TTC549 (cell line): ENCODE results near the gene GAS7.

Experiments used
- FAIRE-seq: peaks from 2 replicates; lab custom pipeline; 2012; peaks lifted over from hg19 to GRCh38; lab: Jason Lieb, UNC

Gene GAS7

DNA sequence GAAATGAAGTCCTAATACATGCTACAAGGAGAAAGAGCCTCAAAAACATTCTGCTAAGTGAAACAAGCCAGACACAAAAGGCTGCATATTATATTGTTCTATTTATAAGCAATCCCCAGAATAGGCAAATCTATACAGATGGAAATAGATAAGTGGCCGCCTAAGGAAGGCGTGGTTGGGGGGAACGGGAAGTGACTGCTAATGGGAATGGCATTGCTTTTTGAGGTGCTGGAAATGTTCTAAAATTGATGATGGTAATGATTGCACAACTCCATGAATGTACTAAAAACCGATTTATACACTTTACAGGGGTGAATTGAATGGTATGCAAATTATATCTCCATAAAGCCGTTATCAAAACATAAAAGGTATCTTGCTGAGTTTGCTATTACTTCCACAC lies 67.7 kb downstream of the GAS7 start:
- FAIRE-seq = no peak

- FAIRE-seq = no peak
These were observed 68.1 kb downstream of the GAS7 start for GRCh38 chr17:10130263-10130662.

- no peak for FAIRE-seq
These were observed 70.5 kb downstream of the GAS7 start for GRCh38 chr17:10127819-10128425.

DNA sequence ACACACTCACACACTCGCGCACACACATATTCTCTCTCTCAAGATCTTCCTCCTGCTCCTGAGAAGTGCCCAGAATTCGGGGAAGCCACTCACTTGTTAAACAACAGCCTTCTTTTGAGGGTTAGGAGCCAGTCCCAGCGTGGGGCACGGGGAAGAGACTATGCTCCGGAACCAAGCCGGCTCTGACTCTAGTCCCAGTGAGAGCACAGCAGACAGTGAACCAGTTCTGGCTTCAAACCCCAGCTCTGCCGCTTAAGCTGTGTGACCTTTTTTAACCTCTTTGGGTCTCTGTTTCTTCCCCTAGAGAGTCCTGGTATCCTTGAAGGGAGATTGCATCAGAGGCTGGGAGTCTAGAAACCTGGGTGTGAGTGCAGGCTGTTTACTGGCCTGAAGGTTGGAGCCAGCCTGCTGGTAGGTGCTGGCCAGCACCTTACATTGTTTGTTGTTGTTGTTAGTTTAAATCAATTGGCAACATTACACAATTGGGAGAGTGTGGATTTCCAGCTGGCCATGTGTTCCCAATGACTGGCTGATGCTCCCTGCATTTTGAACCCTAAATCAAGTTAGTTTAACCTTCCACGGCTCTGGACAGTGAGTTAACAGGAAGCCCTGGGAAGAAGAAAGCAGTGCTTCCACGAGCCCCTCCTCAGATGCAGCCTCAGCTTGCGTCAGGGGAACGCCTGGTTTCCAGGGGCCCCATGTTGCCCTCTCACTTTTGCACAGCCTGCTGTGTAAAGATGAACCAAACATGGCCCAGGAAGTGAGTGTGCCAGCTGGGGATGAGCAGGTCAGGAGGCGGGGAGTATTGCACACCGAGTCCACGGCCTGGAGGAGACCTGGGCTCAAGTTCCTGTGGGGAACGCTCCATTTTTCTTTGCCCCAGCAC lies 71.5 kb downstream of the GAS7 start:
- no peak for FAIRE-seq

DNA sequence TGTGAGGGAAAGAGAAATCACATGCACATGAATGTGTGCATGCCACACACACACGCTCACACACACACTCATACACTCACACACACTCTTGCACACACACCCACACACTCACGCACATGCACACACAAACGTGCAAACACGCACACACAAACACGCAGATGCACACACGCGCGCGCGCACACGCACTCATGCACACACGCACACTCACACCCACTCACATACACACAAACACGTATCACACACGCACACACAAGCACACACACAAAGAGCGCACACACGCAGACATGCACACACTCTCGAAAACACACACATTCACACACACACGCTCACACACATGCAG lies 72.2 kb downstream of the GAS7 start:
- FAIRE-seq = no peak

GRCh38 chr17:10125531-10126275 lies 72.7 kb downstream of the GAS7 start:
- FAIRE-seq = no peak

GRCh38 chr17:10123093-10123492 lies 75.3 kb downstream of the GAS7 start:
- no peak for FAIRE-seq

DNA sequence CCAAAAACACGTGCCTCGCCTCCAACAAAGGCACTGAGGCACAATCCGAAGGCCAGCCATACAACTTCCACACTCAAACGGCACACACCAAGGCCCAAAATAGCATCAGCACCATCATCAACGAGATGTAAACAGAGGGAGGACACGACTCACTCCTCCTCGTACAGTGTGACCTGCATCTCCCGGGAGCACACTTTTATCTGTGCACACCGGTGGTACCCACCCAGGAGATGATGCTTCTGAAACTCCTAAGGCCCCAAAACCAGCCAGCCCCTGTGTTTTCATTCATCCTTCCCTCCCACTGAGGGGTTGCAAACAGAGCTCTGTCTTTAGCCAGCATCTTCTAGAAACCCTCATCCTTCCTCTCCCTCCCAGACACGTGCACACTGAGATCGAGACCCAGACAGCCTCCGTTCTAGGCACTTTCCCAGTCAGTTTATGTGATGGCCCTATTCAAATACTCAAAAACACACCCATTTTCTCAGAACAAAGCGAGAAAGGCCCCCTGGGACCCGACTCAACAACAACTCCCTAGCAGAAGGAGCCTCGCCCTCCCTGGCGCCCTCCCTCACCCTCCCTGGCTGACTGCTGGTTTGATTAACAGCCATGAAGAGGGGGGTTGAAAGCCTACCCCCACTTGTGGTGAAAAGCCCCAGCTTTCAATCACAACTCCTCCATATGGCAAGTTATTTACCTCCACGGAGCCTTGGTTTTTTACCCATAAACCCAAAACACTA lies 76.3 kb downstream of the GAS7 start:
- no peak for FAIRE-seq

DNA sequence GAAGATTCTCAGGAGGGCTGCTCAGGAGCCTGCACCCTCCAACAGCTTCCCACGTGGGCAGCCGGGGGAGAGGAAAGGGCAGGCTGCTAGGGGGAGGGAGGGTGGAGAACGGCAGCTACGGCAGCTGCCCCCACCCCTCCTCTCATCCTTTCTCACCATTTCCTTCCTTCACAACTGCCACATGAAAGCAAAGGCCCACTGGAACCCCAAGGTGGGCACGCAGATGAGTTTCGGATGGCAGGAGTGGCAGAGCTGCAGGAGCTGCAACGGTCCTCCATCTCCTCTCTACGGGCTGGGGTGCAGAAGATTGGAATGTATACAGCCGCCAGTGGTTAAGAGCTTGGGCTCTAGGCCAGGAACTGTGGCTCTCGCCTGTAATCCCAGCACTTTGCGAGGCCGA lies 77.7 kb downstream of the GAS7 start:
- FAIRE-seq = no peak

GRCh38 chr17:10120109-10120485 lies 78.3 kb downstream of the GAS7 start:
- no peak for FAIRE-seq

GRCh38 chr17:10119203-10120108 lies 79.0 kb downstream of the GAS7 start:
- FAIRE-seq = no peak

GRCh38 chr17:10118788-10119130 lies 79.6 kb downstream of the GAS7 start:
- no peak for FAIRE-seq

GRCh38 chr17:10117581-10118001 lies 80.8 kb downstream of the GAS7 start:
- no peak for FAIRE-seq

DNA sequence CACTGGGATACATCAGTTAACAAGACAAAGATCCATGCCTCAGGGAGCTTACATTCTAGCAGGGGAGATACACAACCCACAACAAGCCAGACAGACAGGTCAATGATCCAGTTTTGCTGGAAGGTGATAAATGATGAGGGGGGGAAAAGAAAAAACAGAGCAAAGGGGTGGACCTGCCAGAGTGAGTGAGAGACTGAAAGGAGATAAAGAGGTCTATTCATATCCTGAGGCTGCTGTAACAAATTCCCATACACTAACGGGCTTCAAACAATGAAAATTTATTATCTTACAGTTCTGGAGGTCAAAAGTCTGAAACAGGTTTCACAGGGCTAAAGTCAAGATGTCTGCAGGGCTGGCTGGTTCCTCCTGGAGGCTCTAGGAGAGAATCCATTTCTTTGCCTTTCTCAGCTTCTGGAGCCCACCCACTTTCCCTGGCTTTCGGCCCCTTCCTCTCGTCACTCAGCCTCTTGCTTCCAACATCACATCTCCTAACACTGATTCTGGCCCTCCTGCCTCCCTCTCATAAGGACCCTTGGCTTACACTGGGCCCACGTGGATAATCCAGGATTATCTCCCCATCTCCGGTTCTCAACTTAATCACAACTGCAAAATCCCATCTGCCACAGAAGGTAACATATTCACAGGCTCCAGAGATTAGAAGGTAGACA lies 81.5 kb downstream of the GAS7 start:
- FAIRE-seq = no peak

DNA sequence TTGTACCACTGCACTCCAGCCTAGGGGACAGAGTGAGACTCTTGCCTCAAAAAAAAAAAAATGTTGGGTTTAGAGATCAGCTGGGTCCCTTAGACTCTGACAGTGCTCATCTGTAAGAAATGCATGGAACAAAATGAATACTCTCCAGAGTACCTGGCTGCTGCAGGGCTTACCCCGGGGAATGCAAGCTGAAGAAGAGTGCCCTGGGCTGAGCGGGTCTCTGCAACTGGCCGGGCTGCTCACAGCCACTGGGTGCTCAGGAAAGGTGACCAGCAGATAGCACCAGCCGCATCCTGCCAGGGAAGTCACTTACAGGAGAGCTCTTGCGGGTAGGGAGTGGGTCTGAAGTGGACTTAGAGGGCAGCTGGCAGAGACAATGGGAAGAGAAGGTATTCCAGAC lies 82.1 kb downstream of the GAS7 start:
- no peak for FAIRE-seq

GRCh38 chr17:10115536-10115932 lies 82.9 kb downstream of the GAS7 start:
- no peak for FAIRE-seq

DNA sequence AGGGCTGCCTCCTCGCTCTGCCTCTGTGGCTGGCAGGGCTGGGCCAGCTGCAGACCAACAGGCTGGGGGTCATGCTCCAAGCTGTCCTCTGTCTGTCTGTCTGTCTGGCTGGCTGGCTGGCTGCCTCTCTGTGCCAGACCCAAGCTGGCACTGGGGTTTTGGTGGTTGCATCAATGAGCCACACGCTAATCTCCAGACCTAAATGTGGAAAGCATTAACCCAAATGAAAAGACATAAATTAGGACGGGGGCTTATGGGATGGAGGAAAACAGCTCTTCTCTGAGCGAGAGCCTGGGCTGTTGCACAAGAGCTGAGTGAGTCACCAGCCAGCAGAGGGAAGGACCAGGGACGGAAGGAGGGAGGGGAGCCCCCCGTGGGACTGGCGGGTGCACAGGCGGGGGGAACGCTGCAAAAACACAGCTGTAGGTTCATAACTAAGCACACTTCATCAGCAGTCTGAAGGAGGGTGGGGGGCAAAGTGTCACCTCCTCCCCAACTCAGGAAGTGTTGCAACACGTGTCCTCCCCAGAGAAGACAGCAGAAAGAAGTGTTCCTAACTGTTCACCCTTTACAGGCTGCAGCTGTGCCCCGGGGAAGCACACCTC lies 83.4 kb downstream of the GAS7 start:
- FAIRE-seq = no peak

- FAIRE-seq = no peak
These were observed 85.4 kb downstream of the GAS7 start for GRCh38 chr17:10112962-10113361.

DNA sequence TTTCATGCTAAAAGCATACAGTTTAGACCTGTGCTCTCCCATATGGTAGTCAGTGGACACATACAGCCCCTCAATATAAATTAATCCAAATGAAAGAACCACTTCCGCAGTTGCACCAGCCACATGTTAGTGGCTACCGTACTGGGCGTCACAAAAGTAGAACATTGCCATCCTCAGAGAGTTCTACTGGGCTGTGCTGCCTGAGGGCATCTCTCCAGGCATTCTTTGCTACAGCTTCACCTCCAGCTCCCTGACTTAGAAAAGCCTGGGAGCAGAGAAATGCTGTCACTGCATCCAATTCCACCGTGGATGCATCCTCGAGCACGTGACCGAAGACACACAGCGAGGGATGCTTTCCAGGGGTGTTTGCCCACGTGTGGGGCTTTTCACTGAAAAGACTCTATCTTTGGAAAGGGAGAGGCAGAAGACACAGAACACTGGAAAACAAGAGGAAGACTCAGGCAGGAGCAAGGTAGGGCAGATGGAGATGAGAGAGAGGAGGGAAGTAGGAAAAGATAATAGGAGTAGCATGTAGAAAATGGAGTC lies 86.4 kb downstream of the GAS7 start:
- FAIRE-seq = no peak

DNA sequence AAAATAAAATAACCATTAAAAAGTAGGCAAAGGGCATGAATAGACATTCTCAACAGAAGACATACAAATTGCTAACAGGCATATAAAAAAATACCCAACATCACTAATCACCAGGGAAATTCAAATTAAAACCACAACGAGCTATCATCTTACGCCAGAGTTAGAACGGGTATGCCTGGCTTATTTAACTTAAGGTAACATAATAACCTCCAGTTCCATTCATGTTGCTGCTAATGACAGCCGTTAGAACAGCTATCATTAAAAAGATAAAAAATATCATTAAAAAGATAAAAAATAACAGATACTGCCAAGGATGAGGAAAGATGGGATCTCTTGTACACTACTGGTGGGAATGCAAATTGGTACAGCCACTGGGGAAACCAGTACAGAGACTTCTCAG lies 89.3 kb downstream of the GAS7 start:
- no peak for FAIRE-seq
